NCI-H1694 (cell line): ENCODE measurements around the gene GRM2.
A peak's percentile ranks its signal among the peaks of the same experiment; 100 is the strongest.

Experiments
- DNase-seq: peaks from one replicate; lab custom pipeline; 2025; lab: John Stamatoyannopoulos, UW

The GRM2 gene

DNA sequence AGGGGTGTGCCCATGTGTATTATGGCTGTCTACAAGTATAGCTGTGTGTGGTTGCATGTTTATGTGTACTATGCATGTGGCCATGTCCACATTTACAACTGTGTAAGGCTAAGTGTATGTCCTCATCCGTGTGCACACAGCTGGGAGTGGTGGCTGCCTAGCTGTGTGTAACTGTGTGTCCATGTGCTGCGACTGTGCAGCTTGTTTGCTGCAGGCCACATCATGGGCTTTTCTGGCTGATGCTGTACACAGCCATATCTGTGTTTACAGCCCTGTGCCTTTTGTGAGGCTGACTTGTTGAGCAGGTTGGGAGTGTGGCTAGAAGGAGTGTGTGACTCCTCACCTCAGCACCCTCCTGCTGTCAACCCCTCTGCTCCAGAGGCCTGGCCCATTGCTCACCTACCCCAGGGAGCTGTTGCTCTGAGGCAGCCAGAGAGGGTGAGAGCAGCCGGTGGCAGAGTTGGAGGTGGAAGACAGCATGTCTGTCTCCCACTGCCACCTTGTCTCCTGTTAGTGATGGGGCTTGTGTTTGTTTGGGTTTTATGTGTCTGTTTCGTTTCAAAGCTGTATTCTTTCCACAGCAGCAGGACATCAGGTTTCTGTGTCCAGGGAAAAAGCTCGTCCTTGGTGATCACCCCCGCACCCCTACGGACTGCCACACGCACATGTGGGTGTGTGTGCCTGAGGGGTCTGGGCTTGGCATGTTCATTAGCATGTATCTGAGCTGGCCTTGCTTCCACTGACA lies 1.4 kb upstream of the GRM2 start:
- DNase-seq, result no peak

DNA sequence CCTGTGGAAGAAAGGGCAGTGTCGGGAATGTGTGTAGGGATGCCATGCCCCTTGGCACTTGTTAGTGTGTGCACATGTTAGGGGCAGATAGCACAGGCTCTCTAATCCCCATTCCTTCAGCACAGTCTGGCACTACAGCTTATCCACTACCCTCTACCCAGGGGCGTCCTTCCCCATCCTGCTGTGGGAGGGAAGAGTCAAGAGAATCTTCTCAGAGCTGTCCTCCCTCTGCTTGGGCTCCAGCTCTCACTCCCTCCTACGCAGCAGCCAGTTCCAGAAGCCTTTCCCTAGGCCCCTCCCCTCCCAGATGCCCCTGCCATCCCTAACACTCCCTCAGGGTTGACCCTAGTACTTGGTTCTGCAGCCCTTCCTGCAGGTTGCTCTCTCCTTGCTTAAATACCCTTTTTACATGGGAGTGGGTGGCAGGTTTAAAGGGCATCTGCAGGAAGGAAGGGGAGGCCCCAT lies 815 bp upstream of the GRM2 start:
- DNase-seq, result no peak

DNA sequence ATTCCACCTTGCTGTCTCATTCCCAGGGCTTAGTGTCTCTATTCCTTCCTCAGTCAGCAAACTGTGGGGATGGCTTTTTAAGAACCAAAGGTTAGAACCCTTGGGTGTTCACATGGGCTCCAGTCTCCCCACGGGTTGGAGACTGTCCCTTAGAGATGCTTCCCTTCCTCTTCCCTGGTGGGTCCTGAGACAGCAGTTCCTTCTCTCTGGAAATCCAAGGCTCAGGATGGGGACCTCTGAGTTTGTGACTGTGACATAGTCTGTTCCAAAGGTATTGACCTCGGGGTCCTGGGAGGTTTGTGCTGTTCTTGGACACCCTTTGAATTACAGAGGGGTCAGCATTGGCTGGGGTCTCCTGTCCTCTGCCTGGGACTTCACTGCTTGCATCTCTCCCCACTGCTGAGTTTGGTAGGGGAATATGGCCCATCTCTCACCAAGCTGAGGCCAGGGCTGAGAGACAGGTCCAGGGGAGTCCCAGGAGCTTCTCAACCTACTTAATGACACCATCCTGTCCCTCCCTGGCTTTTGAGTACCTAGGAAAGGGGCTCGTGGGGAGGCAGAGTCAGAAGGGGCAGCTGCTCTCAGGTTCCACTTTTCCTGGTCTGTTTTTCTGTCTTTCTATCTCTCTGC lies 1.5 kb downstream of the GRM2 start:
- DNase-seq, result no peak

DNA sequence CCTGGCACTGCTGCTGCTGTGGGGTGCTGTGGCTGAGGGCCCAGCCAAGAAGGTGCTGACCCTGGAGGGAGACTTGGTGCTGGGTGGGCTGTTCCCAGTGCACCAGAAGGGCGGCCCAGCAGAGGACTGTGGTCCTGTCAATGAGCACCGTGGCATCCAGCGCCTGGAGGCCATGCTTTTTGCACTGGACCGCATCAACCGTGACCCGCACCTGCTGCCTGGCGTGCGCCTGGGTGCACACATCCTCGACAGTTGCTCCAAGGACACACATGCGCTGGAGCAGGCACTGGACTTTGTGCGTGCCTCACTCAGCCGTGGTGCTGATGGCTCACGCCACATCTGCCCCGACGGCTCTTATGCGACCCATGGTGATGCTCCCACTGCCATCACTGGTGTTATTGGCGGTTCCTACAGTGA lies 2.1 kb downstream of the GRM2 start:
- no peak for DNase-seq

DNA sequence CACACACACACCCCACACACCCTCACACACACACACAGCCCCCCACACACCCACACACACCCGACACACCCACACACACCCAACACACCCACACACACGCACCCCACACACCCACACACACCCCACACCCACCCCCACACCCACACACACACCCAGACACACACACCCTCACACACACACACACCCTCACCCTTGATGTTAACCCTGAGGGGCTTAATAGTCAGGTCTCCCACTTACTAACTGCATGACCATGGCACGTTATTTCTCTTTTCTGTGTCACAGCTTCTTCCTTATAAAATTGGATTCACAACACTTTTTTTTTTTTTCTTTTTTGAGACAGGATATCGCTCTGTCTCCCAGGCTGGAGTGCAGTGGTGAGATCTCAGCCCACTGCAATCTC lies 2.8 kb downstream of the GRM2 start:
- no peak for DNase-seq

DNA sequence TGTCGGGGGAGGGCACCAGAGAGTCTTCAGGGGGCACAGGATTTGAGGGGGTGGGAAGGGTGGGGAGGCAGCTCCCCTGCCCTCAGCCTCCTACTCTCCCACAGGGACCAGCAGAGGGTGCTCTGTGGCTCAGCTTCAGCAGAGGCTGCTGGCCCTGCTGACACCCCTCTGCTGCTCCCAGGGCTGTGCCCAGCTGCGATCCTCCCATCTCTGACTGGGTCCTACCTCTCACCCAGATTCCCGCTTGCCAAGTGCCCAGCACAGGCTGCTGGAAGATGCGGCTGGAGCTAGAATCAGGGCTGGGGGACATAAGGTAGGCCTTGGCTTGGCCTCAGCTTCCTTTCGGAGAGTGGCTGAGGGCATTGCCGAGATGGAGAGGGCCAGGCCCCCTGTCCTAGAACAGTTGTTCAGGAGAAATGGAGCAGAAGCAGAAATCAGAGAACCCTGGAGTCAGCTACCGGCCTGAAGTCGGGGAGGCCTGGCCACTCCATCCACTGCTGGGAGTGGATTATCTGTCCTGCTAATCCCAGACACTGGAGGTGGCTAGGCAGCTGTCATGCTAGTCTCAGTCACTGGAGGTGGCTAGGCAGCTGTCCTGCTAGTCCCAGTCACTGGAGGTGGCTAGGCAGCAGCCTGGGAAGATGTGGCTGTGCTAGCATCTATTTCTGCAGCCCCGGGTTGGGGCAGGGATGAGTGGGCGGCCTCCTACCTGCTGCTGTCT lies 3.9 kb downstream of the GRM2 start:
- DNase-seq, result no peak

DNA sequence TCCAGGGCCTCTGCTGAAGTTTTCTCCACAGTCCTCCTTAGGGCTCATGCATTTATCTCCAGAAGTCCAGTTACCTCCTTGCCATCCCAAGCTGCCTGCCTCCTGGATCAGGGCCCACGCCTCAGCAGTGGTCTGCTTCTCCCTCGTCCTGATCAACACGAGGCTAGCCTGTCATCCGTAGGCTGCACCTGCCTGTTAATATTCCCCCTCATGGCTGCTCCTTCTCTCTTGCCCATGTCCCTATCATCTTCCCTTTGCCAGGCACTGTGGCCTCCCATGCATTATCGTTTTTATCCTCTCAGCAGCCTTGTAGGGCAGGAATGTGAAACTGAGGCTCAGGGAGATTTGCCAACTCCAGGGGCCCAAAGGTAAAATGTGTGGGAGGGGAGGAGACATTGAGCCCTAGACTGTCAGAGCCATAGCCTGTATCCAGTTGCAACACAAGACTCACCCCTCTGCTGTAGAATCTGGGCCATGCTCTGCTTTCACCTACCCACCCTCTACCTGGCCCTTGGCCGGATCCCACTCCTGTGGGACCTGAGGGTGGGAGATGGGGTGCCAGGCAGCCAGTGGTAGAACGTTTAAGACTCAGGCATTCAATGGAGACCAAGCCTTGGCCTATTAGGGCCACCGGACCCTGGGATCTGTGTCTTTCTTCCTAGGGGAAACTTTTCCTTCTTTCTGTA lies 4.6 kb downstream of the GRM2 start:
- no peak for DNase-seq

DNA sequence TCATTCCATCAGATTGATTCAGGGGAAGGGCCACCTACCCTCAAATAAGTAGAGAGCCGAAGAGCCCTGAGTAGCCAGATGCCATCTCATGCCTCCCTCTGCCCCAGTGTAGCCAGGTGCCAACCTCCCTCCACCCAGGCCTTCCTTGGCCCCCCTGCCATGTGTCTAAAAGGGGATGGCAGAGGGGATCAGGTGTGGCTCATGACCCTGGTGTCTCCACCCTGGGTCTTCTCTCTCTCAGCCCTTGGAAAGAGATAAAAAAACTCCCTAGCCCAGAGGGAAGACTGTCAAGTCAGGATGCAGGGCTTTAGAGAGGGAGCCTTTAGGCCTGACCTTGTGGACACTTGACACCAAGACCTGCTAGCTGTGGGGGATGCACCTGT lies 5.2 kb downstream of the GRM2 start:
- DNase-seq, result no peak

DNA sequence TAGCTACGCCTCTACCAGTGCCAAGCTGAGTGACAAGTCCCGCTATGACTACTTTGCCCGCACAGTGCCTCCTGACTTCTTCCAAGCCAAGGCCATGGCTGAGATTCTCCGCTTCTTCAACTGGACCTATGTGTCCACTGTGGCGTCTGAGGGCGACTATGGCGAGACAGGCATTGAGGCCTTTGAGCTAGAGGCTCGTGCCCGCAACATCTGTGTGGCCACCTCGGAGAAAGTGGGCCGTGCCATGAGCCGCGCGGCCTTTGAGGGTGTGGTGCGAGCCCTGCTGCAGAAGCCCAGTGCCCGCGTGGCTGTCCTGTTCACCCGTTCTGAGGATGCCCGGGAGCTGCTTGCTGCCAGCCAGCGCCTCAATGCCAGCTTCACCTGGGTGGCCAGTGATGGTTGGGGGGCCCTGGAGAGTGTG lies 5.7 kb downstream of the GRM2 start:
- no peak for DNase-seq

DNA sequence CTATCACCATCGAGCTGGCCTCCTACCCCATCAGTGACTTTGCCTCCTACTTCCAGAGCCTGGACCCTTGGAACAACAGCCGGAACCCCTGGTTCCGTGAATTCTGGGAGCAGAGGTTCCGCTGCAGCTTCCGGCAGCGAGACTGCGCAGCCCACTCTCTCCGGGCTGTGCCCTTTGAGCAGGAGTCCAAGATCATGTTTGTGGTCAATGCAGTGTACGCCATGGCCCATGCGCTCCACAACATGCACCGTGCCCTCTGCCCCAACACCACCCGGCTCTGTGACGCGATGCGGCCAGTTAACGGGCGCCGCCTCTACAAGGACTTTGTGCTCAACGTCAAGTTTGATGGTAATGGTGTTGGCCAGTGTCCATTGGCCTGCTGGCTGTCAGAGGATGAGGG lies 6.1 kb downstream of the GRM2 start:
- no peak for DNase-seq

DNA sequence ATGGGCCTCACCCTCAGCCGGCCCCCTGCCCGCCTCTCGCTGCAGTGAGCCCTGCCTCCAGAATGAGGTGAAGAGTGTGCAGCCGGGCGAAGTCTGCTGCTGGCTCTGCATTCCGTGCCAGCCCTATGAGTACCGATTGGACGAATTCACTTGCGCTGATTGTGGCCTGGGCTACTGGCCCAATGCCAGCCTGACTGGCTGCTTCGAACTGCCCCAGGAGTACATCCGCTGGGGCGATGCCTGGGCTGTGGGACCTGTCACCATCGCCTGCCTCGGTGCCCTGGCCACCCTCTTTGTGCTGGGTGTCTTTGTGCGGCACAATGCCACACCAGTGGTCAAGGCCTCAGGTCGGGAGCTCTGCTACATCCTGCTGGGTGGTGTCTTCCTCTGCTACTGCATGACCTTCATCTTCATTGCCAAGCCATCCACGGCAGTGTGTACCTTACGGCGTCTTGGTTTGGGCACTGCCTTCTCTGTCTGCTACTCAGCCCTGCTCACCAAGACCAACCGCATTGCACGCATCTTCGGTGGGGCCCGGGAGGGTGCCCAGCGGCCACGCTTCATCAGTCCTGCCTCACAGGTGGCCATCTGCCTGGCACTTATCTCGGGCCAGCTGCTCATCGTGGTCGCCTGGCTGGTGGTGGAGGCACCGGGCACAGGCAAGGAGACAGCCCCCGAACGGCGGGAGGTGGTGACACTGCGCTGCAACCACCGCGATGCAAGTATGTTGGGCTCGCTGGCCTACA lies 8.5 kb downstream of the GRM2 start:
- no peak for DNase-seq

DNA sequence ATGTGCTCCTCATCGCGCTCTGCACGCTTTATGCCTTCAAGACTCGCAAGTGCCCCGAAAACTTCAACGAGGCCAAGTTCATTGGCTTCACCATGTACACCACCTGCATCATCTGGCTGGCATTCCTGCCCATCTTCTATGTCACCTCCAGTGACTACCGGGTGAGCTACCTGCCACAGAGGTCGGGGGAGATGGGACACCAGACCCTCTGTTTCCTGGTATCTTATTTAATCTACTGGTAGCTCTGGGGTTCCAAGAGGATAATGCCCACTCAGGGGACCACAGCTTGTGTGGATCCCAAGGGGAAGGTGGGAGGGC lies 9.1 kb downstream of the GRM2 start:
- DNase-seq, result no peak

DNA sequence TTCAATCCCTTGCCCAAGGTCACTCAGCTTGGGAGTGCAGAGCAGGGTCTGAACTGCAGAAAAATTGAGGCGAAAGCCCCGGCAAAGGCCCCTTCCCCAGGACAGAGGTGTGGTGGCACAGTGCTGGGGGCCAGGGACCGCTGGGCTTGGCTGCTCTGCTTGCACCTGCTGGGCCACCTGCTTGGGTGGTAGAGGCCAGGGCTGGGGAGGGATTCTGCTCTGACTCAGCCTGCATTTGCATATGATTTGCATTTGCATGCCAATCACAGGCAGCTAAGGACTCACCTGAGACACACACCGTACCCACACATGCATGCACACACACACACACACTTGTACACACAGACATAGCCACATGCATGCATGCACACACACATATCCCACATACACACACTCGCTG lies 9.9 kb downstream of the GRM2 start:
- DNase-seq, result no peak

DNA sequence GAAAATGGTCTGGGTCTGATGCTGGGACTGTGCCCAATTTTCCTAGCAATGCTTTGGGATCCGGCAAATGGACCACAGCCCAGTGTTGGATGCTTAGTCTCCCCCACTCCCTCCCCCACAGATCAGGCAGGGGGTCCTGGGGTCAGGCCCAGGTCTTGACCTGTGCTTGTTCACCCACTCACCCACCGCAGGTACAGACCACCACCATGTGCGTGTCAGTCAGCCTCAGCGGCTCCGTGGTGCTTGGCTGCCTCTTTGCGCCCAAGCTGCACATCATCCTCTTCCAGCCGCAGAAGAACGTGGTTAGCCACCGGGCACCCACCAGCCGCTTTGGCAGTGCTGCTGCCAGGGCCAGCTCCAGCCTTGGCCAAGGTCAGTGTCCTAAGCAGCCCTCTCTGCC lies 10.6 kb downstream of the GRM2 start:
- DNase-seq, result no peak

DNA sequence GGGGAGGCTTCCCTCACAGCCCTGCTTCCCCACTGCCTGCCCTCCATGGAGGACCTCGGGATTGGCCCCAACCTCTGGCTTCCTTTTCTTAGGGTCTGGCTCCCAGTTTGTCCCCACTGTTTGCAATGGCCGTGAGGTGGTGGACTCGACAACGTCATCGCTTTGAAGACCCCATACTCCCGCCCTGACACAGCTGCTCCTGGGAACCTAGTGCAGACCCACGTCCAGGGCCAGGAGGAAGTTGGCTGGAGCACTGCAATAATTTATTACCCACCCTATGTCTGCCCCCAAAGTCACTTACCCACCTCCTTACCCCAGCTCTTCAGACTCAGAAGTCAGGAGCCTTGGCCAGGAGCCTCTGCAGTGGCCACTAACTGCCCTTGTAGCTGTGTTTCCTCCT lies 11.1 kb downstream of the GRM2 start:
- DNase-seq, result no peak

DNA sequence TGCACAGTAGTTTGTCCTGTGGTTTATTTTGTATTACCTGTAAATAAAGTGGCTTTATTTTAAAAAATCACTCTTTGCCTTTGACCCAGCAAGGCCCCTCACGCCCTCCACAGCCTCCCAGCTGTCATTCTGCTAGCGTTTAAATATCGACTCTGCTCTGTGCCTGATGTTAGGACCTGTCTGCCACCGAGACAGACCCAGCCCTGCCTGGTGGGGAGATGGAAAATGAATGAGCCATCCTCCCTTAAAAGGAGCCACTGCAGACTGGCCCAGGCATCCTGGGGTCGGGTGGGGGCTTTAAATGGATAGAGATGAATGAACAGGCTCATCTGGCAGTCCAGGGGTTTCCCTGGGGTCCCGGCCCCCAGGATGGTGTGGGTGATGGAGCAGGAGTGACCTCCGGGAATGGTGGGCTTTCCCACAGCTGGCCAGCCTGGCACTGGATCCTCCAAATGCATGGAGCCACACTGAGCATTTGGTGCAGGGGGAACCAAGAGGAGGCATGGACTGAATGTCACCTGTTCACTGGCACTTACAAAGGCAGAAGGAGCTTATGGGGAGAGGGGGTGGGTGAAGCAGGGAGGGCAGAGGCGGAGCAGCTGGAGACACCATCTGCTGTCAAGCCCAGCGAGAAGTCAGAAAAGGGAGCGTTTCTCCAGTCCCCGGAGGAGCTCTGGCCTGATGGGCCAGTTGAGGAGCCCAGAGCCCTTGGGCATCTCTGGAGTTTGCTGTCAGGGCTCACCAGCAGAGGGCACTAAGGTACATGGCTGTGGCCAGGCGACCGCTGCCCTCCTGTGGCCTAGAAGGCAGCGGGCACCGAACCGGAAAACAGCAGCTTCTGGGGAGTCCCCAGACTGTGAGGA lies 11.9 kb downstream of the GRM2 start:
- peak; percentile 41 for DNase-seq

DNA sequence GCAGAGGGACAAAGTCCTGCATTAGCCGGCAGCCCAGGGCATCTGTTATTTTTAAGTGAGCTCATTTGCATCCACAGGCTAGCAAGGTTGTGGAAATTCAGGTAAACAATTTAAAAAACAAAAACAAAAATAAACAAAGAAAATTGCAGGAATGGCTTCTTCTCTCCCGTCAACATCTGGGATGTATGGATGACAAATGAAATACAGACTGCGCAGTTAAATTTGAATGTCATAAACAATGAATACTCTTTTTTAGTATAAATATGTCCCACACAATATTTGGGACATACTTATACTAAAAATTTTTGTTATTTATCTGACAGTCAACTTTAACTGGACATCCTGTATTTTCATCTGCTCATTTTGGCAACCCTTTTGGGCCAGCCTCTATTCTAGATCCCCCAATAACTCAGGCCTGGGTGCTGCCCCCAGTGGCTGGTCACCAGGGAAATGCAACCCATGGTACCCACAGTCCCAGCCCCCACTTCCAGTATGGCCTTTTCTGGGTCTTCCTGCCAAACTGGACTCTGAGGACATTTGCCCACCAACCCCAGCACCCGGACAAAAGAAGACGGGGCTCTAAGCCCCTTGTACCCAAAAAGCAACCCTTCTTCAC lies 12.7 kb downstream of the GRM2 start:
- no peak for DNase-seq

DNA sequence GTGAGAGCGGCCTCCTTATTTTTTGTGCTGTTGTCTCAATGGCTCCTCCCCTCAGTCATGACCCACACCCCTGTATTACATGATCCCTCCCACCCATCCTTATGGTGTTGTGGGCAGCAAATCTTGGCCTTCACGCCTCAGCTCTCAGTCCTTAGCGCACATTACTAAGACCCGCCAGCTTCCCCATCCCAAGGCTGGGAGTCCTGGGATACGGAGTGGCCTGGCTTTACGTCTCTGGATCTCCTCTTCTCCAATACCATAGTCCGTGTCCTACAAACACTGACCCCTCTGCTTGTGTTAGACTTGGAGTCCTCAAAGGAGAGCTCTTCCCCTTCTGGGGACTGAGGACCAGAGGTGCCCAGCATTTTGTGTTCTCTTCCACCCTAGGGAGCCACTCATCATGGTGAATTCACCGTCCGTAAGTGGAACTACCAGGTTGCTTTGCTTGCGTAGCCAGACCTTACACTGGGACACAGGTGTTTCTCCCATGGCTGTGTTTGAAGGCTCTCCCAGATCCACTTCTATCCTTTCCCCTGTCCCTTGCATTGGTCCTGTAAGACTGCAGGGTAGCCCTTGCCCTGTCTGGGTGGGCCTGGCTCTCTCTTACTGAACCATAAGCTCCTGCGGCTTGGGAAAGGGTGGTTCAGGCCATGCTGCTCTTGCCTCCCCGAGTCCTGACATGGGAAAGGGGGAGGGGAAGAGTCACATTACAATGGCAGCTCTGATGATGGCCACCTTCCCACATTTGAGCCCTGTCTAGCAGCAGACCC lies 13.6 kb downstream of the GRM2 start:
- no peak for DNase-seq

DNA sequence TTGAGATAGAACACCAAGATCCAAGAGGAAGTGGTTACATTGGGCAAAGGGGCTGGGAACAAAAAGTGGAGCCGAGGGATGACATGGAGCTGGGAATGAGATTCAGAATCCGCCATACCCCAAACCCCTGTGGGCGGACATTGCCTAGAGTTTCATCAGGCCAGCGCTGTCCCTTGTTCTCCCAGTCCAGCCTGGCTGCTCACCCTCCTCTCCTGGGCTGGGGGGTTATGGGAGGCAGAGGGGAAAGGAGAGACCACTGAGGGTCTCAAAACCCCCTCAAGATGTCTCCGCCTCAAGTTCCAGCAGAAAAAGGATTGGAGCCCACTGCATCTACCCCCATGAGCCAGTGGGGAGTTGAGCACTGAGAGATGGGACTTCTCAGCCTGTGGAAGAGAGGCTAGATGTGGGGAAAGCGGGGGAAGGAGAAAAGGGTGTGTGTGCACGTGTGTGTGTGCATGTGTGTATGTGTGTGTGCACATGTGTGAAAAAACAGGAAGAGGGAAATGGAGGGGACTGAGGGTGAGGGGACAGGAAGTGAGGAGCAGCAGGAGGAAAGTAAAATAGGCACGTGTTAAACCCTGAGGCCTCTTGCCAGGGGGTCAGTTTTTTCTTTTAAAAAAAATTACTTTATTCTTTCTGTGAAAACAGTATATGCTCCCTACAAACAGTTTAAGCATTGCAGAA lies 14.3 kb downstream of the GRM2 start:
- no peak for DNase-seq
